Vagina (tissue), 2 donors: ENCODE data around the gene FGF14. TPM values are rescaled to one million over a fixed set of nuclear protein-coding genes. Genes with fewer than 3 reads are reported as not detected.

Experiments
- DNase-seq, 2 donors: peaks; one replicate each; pipeline ENCODE4 v3.0.0-alpha.2; 2017; ENCODE audit errors: extremely low spot score in 2 of 2
- H3K27ac ChIP-seq: fragments of 200-600 bp; sonication (generic); one replicate; pipeline ENCODE4 v1.5.1; 2019
- H3K27me3 ChIP-seq: fragments of 200-600 bp; sonication (generic); one replicate; pipeline ENCODE4 v1.5.1; 2019
- H3K36me3 ChIP-seq, 2 donors: fragments of 200-600 bp; sonication (generic); one replicate each; pipeline ENCODE4 v1.5.1; 2017 to 2019
- H3K4me1 ChIP-seq: fragments of 200-600 bp; sonication (generic); one replicate; pipeline ENCODE4 v1.5.1; 2019
- H3K4me3 ChIP-seq, 2 donors: fragments of 200-600 bp; sonication (generic); 1 replicate in 1 of 2; 2 replicates in 1 of 2; pipeline ENCODE4 v1.5.1; 2016 to 2019
- H3K9me3 ChIP-seq: fragments of 200-600 bp; sonication (generic); one replicate; pipeline ENCODE4 v1.5.1; 2019
- CTCF ChIP-seq, 3 experiments: fragments of 450-650 bp in 2 of 3; fragments of 200-600 bp in 1 of 3; sonication (generic) in 1 of 3; IDR thresholded peaks; one replicate each; pipeline ENCODE4 v1.5.1; 2017 to 2019; ENCODE audit warnings: antibody characterized with exemption in 3 of 3, mild to moderate bottlenecking in 2 of 3, moderate library complexity in 2 of 3
- POLR2A ChIP-seq, 2 donors: fragments of 450-650 bp; IDR thresholded peaks; one replicate each; pipeline ENCODE4 v1.6.1; 2017; ENCODE audit warnings: antibody characterized with exemption in 2 of 2, mild to moderate bottlenecking in 2 of 2, moderate library complexity in 2 of 2
- POLR2AphosphoS5 ChIP-seq, 2 donors: sonication (generic); formaldehyde crosslinking; IDR thresholded peaks; one replicate each; pipeline ENCODE4 v1.9.0; 2017; ENCODE audit warnings: antibody characterized with exemption in 2 of 2, mild to moderate bottlenecking in 2 of 2, low read depth in 1 of 2; ENCODE audit not compliant: insufficient read depth in 1 of 2
- intact Hi-C: fragments of 100-400 bp; cut with DNase I; formaldehyde crosslinking; loops from one replicate; pipeline ENCODE4 v1.15.1; 2023
- total RNA-seq: library from RNA; depleted of rRNA; stranded (reverse); fragments of >200 nt; gene quantifications from one replicate; pipeline ENCODE4 v1.2.3, GENCODE V29; 2016

FGF14 gene
- total RNA-seq, 1 donor from 2014 or later: 3.4 TPM

DNA sequence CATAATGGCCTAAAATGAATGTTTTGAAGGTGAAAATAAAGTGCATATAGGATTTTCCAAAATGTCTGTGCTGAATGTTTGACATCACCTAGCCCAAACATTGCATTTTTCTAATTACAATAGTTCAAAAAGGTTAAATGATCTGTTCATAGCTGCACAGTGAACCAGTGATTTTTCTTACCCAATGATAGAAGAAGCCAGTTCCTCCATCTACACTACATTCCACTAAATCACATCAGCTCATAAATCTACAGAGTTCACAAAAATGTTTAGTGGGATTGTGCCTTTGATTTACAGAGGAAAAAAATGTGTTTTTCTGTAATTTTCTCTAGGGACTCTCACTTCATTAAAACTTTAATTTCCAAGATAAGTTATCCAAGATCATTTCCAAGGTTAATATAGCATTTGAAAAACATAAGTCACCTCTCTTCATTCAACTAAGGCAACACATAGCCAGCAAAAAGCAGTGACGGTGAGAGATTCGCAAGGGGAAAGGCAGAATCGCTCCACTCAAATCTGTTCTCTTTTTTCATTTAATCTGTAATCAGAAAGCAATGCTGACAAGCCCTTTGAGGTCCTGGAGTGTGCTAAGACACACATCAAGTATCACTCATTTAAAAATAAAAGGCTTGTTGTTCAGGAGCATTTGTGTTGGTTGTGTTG, 194.0 kb downstream of the FGF14 start:
- TF ChIP-seq CTCF (IDR thresholded peaks at IDR 0.05) (no peak), POLR2AphosphoS5 (IDR thresholded peaks at IDR 0.05; ENCODE audit: insufficient read depth in 1 of 2, low read depth in 1 of 2) (no peak), POLR2A (IDR thresholded peaks at IDR 0.05) (no peak)
- H3K9me3 ChIP-seq: no peaks in the 10 kb centered on the region
- DNase-seq: no peak
- H3K4me3 ChIP-seq: no peak overlapping the region
- H3K36me3 ChIP-seq: no peaks in the 10 kb centered on the region
- no peak overlapping the region for H3K27ac ChIP-seq
- no peaks in the 10 kb centered on the region for H3K4me1 ChIP-seq
- intact Hi-C loops: no loop called here
- no peaks in the 10 kb centered on the region for H3K27me3 ChIP-seq

GRCh38 chr13:102203718-102204117, 198.1 kb downstream of the FGF14 start:
- DNase-seq: no peak
- no peaks in the 10 kb centered on the region for H3K27me3 ChIP-seq
- intact Hi-C loops: no loop called here
- TF ChIP-seq CTCF (IDR thresholded peaks at IDR 0.05): no peak
- H3K4me3 ChIP-seq: no peak overlapping the region
- H3K4me1 ChIP-seq: no peaks in the 10 kb centered on the region
- no peaks in the 10 kb centered on the region for H3K36me3 ChIP-seq
- H3K9me3 ChIP-seq: no peaks in the 10 kb centered on the region
- H3K27ac ChIP-seq: no peak overlapping the region

DNA sequence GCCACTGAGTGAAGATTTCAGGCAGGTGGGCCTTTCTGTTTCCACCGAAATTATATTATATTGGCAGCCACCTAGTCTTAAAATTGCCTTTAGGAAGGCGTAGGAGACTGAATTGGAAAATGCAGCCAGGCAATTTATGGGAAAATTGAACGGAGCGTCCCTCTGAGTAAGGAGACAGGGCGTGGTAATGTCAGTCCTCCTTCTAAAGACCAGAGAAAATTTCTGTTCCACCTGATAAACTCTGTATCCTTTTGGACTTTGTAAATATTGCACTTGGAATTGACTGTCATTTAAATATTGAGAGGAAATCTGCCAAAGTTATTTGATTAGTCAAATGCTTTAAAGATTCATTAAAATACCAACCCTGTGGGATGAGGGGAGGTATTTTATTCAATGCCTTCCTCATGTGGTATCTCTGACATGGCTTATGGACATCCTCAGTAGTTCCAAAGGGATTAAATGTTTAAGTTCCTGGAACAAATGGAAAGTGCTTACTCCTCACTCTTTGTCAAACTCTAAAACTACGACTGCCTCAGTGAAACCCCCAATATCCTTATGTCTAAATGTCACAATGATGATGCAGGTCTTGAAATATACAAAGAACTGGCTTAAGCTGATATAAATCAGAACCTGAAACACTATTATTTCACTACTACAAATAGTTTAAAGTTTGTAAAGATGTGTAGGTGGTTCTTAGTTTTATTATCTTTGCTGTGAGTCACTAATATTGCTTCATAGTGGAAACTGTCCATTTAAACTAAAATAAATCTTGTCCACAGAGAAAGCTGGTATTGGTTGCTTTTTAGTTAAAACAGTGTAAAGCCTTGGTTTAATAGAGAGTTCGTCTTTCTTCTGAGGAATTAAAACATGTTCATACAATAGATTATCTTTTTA, 203.2 kb downstream of the FGF14 start:
- intact Hi-C loops: no loop called here
- TF ChIP-seq POLR2AphosphoS5 (IDR thresholded peaks at IDR 0.05; ENCODE audit: insufficient read depth in 1 of 2, low read depth in 1 of 2) (no peak), CTCF (IDR thresholded peaks at IDR 0.05) (no peak), POLR2A (IDR thresholded peaks at IDR 0.05) (no peak)

GRCh38 chr13:102197193-102197592, 204.7 kb downstream of the FGF14 start:
- no peak for DNase-seq
- Histone ChIP-seq H3K36me3 (no peaks in the 10 kb centered on the region), H3K4me3 (no peak overlapping the region), H3K9me3 (no peaks in the 10 kb centered on the region), H3K4me1 (no peaks in the 10 kb centered on the region), H3K27ac (no peak overlapping the region), H3K27me3 (no peaks in the 10 kb centered on the region)
- TF ChIP-seq CTCF (IDR thresholded peaks at IDR 0.05) (no peak), POLR2AphosphoS5 (IDR thresholded peaks at IDR 0.05; ENCODE audit: insufficient read depth in 1 of 2, low read depth in 1 of 2) (no peak), POLR2A (IDR thresholded peaks at IDR 0.05) (no peak)
- intact Hi-C loops: no loop called here

More for the DNA sequence above, 203.2 kb downstream of the FGF14 start:
- Histone ChIP-seq H3K9me3 (no peaks in the 10 kb centered on the region), H3K27me3 (no peaks in the 10 kb centered on the region), H3K36me3 (no peaks in the 10 kb centered on the region), H3K4me3 (no peak overlapping the region), H3K27ac (no peak overlapping the region), H3K4me1 (no peaks in the 10 kb centered on the region)
- no peak for DNase-seq
